Measurements from ENCODE around the gene RNF225.
"Not testable (repeated sequence)": the region's sequence is repeated elsewhere in the genome, so short reads cannot be mapped to it uniquely, and the experiment has no call there.

RNF225 gene

GRCh38 chr19:58362272-58362994 is 33.0 kb upstream of the RNF225 start, which contains the start of gene ZNF497:
ZNF497 (minus strand) TSS chr19:58362751; CDS start chr19:58357635, 5,116 bp downstream.
- DNase-seq (ENCODE audit: low read depth, low spot score) = peak; percentile 93

DNA sequence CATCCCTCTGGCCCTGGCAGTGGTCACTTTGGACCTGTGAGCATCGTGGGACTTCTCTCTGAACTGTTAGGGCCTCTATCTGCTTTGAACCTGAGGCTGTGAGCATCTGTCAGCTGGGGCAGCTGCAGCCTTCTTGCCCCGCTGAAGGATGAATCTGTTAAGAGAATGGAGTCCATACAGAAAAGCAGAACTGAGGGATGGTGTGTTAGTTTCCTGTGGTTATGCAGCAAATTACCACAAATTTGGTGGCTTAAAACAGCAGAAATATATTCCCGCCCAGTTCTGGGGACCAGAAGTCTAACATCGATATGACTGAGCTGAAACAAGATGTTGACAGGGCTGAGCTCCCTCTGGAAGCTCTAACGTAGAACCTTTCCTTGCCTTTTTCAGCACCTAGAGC is 31.3 kb upstream of the RNF225 start:
- no peak for DNase-seq (ENCODE audit: low read depth, low spot score)

GRCh38 chr19:58366585-58367430 is 28.6 kb upstream of the RNF225 start:
- DNase-seq (ENCODE audit: low read depth, low spot score) = no peak

GRCh38 chr19:58367698-58368454 is 27.6 kb upstream of the RNF225 start:
- DNase-seq (ENCODE audit: low read depth, low spot score) = no peak

- DNase-seq (ENCODE audit: low read depth, low spot score) = no peak
These were observed 26.7 kb upstream of the RNF225 start for GRCh38 chr19:58368561-58369360.

GRCh38 chr19:58372311-58373133 is 22.9 kb upstream of the RNF225 start:
- no peak for DNase-seq (ENCODE audit: low read depth, low spot score)

DNA sequence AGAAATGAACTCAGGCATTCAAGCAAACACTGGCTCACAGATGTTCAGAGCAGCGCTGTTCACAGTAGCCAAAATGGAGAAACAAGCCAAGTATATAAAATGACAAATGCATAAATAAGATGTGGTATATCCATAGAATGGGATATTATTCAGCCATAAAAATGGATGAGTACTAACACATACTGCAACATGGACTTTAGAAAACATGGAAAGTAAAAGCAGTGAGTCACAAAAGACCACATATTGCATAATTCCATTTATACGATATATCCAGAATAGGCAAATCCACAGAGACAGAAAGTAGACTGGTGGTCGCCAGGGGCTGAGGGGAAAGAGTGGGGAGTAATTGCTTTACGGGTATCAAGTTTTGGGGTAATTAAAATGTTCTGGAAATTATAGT is 21.3 kb upstream of the RNF225 start:
- DNase-seq (ENCODE audit: low read depth, low spot score) = no peak

- not testable (repeated sequence) for DNase-seq (ENCODE audit: low read depth, low spot score)
These were observed 18.7 kb upstream of the RNF225 start for GRCh38 chr19:58376724-58377123.

DNA sequence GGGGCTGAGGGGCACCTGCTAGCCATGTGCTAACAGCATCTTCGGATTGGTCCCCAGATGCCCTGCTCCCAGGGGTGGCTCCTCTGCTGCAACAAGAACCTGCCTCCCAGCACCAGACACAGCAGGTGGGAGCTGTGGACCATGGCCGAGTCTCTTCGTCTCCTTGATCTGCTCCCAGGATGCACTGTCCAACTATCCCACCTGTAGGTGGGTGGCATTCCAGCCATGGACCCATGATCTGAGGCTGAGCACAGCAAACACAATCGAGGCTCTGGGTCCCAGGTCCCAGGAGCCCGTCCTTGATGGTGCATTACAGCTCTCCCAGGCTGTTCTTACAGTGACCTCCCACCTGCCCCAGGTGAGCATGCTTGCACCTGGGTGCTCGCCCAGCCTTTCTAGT is 16.2 kb upstream of the RNF225 start:
- no peak for DNase-seq (ENCODE audit: low read depth, low spot score)

GRCh38 chr19:58380037-58380661 is 15.3 kb upstream of the RNF225 start:
- no peak for DNase-seq (ENCODE audit: low read depth, low spot score)

- peak; percentile 100 for DNase-seq (ENCODE audit: low read depth, low spot score)
These were observed 14.6 kb upstream of the RNF225 start, which contains the start of gene ZNF837 for GRCh38 chr19:58380662-58381459. ZNF837 (minus strand) TSS chr19:58381030; CDS start chr19:58369332, 11,698 bp downstream.

DNA sequence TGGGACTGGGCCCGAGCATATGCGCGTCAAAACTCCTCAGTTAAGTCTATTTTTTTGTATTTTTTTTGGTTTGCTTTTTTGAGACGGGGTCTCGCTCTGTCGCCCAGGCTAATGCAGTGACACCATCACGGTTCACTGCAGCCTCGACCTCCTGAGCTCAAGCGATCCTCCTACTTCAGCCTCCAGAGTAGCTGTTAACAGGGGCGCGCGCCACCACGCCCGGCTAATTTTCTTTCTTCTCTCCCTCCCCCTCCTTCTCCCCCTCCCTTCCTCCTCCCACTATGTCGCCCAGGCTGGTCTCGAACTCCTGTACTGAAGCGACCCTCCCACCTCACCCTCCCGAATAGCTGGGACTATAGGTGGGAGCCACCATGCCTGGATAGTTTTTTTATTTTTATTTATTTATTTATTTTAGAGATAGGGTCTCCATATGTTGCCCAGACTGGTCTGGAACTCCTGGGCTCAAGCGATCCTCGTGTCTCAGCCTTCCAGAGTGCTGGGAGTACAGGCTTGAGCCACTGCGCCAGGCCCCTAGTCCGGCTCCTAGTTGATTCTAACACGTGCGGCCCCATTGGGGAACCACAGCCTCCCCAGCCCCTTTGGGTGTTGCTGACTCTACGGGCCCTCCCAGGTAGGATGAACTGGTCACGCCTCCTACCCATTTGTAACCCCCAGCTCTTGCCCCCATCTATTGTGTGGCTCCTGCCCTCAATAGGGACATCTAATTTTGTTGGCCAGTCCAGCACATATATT is 13.8 kb upstream of the RNF225 start:
- DNase-seq (ENCODE audit: low read depth, low spot score) = no peak

DNA sequence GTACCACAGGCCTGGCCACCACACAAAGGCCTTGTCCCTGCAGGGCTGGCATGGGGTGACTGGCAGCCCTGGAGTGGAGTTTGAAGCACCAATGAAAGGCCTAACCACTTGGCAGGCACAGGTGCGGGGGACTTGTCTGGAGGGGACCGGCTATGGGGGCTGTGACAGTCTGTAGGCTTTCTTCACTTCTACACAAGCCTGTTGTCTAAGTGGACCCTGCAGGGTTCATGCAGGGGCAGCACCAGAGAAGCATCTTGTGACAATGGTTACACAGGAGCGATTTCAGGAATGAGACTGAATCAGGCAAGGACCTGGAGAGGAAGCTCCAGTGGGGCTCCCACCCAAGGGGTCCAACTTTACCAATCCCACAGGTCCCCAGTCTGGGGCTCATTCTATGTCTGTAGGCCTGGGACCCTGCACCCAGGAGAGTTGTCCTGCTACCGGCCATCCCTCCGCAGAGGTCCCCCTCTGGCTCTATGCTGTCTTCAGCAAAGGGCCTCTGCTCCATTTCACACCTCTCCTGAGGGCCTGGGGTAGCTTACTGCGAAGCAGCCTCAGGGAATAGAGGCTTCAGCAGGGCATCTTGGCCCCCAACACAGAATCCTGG is 12.4 kb upstream of the RNF225 start:
- DNase-seq (ENCODE audit: low read depth, low spot score) = no peak

DNA sequence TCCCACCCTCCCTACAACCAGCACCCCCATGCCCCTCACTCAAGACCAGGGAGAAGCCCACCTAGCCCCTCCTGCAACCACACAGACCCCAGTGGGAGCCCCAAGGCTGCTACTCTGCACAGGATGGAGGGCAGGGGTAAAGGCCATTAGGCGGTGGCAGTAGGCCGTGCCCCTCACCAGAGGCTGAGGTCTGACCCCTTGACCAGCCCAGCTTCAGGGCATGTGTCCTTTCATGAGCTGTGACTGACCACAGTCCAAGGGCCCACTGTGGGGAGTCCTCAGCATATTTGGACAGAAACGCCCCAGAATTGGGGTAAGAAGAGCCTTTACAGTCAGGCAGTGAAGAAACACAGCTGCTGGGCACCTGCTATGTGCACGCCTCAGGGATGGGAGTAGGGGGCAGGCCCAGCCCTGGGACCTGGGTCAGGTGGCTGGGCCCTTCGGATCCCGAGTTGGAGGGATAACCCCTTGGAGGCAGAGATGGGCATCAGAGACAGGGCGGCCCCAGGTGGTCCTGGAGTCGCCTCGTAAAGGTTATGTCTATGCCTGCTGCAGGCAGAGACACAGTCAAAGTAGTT is 10.1 kb upstream of the RNF225 start:
- no peak for DNase-seq (ENCODE audit: low read depth, low spot score)

DNA sequence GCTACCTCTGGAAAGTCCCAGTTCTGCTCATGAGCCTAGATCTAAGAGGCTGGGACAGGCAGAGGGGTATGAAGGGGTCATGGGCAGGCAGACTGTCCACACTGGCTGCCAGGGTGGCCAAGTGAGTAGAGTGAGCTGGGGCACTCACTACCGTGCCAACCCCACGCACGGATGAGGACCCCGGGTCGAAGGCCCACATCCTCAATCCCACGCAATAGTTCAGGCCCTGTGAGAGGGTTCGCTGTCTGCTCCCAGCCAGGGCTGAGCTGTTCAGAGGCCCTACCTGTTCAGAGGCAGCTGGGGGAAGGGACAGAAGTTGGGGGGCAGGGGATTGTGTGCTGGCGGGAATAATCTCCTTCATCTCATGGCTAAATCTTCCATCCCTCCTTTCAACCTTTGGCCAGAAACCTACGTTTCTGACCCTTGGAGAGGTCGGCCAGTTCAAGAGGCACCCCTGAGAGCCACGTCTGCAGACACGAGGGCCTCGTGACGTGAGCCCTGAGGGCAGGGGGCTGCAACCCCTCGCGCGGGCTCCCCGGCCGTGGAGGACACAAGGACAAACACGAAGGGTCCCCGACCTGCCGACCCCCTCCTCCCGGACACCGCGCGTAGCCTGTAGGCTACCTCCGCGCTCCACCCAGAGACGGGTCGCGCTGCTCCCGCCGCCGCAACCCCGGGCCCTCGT is 9.4 kb upstream of the RNF225 start:
- DNase-seq (ENCODE audit: low read depth, low spot score) = no peak

DNA sequence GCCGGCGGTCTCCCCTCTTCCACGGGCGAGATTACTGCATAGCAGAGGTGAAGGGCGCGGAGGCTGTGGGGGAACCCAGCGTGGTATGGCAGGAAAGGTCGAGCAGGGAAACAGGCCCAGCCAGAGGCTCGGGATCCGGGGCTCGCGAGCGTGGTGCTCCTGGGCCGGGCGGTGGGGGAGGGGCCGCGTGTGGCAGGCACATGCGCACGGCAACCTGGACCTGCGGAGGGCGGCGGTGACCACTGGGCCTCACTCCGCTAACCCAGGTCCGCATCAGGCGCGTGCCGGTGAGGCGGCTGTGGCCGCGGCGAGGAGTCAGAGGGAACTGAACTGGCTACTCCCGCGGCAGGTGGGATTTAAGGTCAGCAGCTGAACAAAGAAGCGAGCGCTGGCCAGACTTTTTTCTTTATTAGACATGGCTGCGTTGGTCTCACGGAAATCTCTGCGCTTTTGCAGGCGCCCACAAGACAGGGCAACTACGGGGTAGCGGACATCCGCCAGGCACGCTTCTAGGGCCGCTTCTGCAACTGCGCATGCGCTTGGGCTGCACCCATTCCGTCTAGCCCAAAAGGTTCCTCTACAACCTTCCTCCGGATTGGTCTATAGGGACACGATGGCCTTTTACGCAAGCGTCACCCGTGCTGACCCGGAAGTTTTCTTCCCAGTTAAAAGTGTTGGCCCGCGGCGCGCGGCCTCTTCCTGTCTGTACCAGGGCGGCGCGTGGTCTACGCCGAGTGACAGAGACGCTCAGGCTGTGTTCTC is 8.7 kb upstream of the RNF225 start, which contains the start of gene RPS5:
Gene RPS5, plus strand, starts transcription at position 694 of the 762 bp plus-strand sequence. CDS start 869 bp downstream, outside the sequence.
- DNase-seq (ENCODE audit: low read depth, low spot score) = peak; percentile 93
